ENCODE measurements around the gene C1orf56. TPM values are rescaled to one million over a fixed set of nuclear protein-coding genes. Genes with fewer than 3 reads are reported as not detected.
A peak's percentile ranks its signal among the peaks of the same experiment; 100 is the strongest.

Gene C1orf56
- total and polyA plus RNA-seq, 3 experiments from 2014 or later: 1.6 to 2.7 (median 2.3) TPM

DNA sequence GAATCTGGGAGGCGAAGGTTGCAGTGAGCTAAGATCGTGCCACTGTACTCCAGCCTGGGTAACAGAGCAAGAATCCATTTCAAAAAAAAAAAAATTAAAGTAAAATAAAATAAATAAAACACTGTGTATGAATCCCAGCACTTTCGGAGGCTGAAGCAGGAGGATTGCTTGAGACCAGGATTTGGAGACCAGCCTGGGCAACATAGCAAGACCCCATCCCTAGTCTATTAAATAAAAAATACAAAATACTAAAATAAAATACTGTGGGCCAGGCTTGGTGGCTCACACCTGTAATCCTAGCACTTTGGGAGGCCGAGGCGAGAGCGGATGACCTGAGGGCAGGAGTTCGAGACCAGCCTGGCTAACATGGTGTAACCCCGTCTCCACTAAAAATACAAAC is 15.4 kb upstream of the C1orf56 start:
- Mint-ChIP-seq H3K27ac (no peak overlapping the region), H3K36me3 (peaks cover 5 to 60% (median 26%) of the 10 kb centered on the region in 3 donors), H3K27me3 (no peaks in the 10 kb centered on the region), H3K9me3 (no peaks in the 10 kb centered on the region), H3K4me1 (peaks cover 0 to 6% (median 2%) of the 10 kb centered on the region in 3 donors), H3K4me3 (no peak overlapping the region)
- Histone ChIP-seq H3K9me3 (ENCODE audit: low read length) (no peaks in the 10 kb centered on the region), H3K27ac (ENCODE audit: low read depth, low read length) (no peak overlapping the region), H3K4me1 (ENCODE audit: insufficient read depth, low read length) (no peaks in the 10 kb centered on the region), H3K27me3 (ENCODE audit: insufficient read depth, low read length, poor library complexity, severe bottlenecking) (no peaks in the 10 kb centered on the region), H3K4me3 (ENCODE audit: low read length) (no peak overlapping the region), H3K36me3 (ENCODE audit: insufficient read depth, low read length) (peaks cover 26% of the 10 kb centered on the region)
- no peak for DNase-seq
- POLR2A ChIA-PET: interaction anchor here (0.7 kb wide), 1 partner anchor 77 kb away, joined by 4 read pairs; no protein-coding TSS in a partner anchor
- CTCF ChIA-PET: interaction anchor here (1.0 to 1.6 kb wide), 2 partner anchors 16 to 68 kb away, joined by 3 to 7 read pairs; partner anchors contain the start of gene C1orf56

DNA sequence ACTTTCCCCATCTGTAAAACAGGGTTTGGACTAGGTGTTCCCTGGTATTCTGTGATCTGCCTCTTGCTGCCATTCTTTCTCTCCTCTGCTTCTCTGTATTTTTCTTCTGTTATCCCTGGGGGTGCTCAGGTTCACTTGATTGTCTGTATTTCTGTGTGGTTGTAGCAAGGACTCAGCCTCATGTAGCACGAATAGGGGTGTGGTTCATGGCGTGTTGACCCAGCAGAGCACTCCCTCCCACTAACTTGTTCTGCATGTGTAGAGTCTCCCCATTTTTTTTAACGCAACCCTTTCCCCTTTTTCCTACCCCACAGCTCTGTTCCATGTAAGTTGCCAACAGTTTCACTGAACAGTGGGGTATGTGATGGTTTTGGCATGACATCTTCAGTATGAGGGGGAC is 12.4 kb upstream of the C1orf56 start:
- Mint-ChIP-seq H3K27ac (peak overlapping the region in 5 of 8 donors; percentile 2 to 80 (median 59)), H3K4me1 (peaks cover 0 to 6% (median 4%) of the 10 kb centered on the region in 3 donors), H3K36me3 (peaks cover 0 to 37% (median 16%) of the 10 kb centered on the region in 3 donors), H3K4me3 (no peak overlapping the region), H3K9me3 (no peaks in the 10 kb centered on the region), H3K27me3 (no peaks in the 10 kb centered on the region)
- H3K9me3 ChIP-seq (ENCODE audit: low read length): no peaks in the 10 kb centered on the region
- H3K36me3 ChIP-seq (ENCODE audit: insufficient read depth, low read length): peaks cover 16% of the 10 kb centered on the region
- no peak overlapping the region for H3K27ac ChIP-seq (ENCODE audit: low read depth, low read length)
- ChIA-PET CTCF (no interaction called here), POLR2A (no interaction called here)
- H3K4me3 ChIP-seq (ENCODE audit: low read length): no peak overlapping the region
- DNase-seq: no peak
- no peaks in the 10 kb centered on the region for H3K4me1 ChIP-seq (ENCODE audit: insufficient read depth, low read length)
- H3K27me3 ChIP-seq (ENCODE audit: insufficient read depth, low read length, poor library complexity, severe bottlenecking): no peaks in the 10 kb centered on the region

DNA sequence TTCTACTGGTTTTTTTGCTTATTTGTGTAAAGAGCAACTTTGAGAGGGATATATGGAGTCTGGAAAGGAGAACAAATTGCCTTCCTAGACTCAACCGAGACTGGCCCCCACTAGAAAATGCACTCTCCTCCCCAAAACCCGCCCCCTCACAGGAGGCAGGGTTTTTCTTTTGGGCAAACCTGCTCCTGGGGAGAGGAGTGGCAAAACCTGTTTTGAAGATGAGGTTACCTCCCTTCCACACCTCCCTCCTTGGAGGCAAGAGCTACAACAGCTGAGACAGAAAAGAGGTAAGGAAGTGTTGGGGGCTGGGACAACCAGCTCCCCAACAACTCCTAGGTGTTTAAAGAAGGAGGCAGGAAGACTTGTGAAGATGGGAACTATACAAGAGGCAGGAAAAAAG is 11.2 kb upstream of the C1orf56 start, which contains the start of gene BNIPL:
Gene BNIPL (plus strand): TSS at position 231 of the 400 bp plus-strand sequence. CDS start 140 bp downstream, at position 371.
- no peak for DNase-seq
- no peak within 1 kb of the TSS for H3K27ac ChIP-seq (ENCODE audit: low read depth, low read length)
- ChIA-PET CTCF (interaction anchor here (1.2 to 2.0 kb wide), 2 partner anchors 11 to 23 kb away, joined by 4 to 6 read pairs; partner anchors contain the start of genes CDC42SE1 and MLLT11), POLR2A (interaction anchor here (0.7 kb wide), 1 partner anchor 33 kb away, joined by 6 read pairs; no protein-coding TSS in a partner anchor)
- H3K4me3 ChIP-seq (ENCODE audit: low read length): no peak within 1 kb of the TSS
- H3K27me3 Mint-ChIP-seq: no peaks in the 10 kb centered on the region
- H3K4me1 ChIP-seq (ENCODE audit: insufficient read depth, low read length): no peaks in the 10 kb centered on the region
- peaks cover 12% of the 10 kb centered on the region for H3K36me3 ChIP-seq (ENCODE audit: insufficient read depth, low read length)
- no peak within 1 kb of the TSS for H3K4me3 Mint-ChIP-seq
- no peaks in the 10 kb centered on the region for H3K9me3 ChIP-seq (ENCODE audit: low read length)
- no peaks in the 10 kb centered on the region for H3K9me3 Mint-ChIP-seq
- peak within 1 kb of the TSS in 6 of 8 donors; percentile 59 to 90 (median 76) for H3K27ac Mint-ChIP-seq
- H3K4me1 Mint-ChIP-seq: peaks cover 0 to 6% (median 4%) of the 10 kb centered on the region in 3 donors
- no peaks in the 10 kb centered on the region for H3K27me3 ChIP-seq (ENCODE audit: insufficient read depth, low read length, poor library complexity, severe bottlenecking)
- H3K36me3 Mint-ChIP-seq: peaks cover 0 to 26% (median 13%) of the 10 kb centered on the region in 3 donors

DNA sequence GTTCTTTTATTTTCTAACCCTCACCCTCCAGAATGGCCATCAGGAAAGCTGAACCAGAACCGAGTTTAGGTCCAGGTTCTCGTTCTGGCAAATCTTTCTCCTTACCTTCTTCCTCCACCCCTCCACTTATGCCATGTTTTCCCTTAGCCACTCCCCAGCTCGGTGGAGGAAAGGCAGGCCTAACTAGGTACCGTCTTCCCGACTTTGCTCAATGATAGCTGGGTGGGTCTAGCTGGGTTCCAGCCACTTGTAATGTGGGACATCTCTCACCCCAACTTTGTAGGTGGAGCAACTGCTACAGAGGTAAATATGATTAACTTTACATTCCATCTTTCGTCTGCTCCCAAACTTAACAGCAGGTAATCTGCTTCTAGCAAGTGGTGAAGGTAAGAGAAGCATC is 10.5 kb upstream of the C1orf56 start:
- ChIA-PET POLR2A (interaction anchor here (0.7 kb wide), 1 partner anchor 33 kb away, joined by 6 read pairs; no protein-coding TSS in a partner anchor), CTCF (interaction anchor here (1.2 to 2.0 kb wide), 2 partner anchors 12 to 23 kb away, joined by 4 to 6 read pairs; partner anchors contain the start of genes CDC42SE1 and MLLT11)
- no peaks in the 10 kb centered on the region for H3K27me3 ChIP-seq (ENCODE audit: insufficient read depth, low read length, poor library complexity, severe bottlenecking)
- peaks cover 12% of the 10 kb centered on the region for H3K36me3 ChIP-seq (ENCODE audit: insufficient read depth, low read length)
- H3K36me3 Mint-ChIP-seq: peaks cover 0 to 23% (median 10%) of the 10 kb centered on the region in 3 donors
- no peak overlapping the region for H3K4me3 ChIP-seq (ENCODE audit: low read length)
- no peak for DNase-seq
- H3K9me3 ChIP-seq (ENCODE audit: low read length): no peaks in the 10 kb centered on the region
- no peaks in the 10 kb centered on the region for H3K27me3 Mint-ChIP-seq
- H3K27ac ChIP-seq (ENCODE audit: low read depth, low read length): no peak overlapping the region
- H3K9me3 Mint-ChIP-seq: no peaks in the 10 kb centered on the region
- peak overlapping the region in 4 of 8 donors; percentile 58 to 90 (median 66) for H3K27ac Mint-ChIP-seq
- H3K4me1 Mint-ChIP-seq: peaks cover 0 to 6% (median 4%) of the 10 kb centered on the region in 3 donors
- no peaks in the 10 kb centered on the region for H3K4me1 ChIP-seq (ENCODE audit: insufficient read depth, low read length)
- no peak overlapping the region for H3K4me3 Mint-ChIP-seq

DNA sequence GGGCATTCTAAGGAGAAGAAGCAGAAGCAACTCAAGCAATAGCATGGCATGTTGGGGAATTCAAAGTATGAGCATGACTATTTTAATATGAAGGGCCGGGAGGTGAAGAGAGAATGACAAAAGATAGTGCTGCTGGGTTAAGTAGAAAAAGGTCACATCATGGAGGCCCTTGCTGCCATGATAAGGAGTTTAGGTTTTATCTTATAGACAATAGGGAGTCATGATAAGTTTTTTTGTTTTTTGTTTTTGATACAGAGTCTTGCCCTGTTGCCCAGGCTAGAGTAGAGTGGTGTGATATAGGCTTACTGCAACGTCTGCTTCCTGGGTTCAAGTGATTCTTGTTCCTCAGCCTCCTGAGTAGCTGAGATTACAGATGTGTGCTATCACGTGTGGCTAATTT is 8.0 kb upstream of the C1orf56 start:
- H3K36me3 Mint-ChIP-seq: peaks cover 0 to 13% (median 9%) of the 10 kb centered on the region in 3 donors
- no peak overlapping the region for H3K4me3 Mint-ChIP-seq
- Histone ChIP-seq H3K27ac (ENCODE audit: low read depth, low read length) (no peak overlapping the region), H3K4me1 (ENCODE audit: insufficient read depth, low read length) (peaks cover 8% of the 10 kb centered on the region), H3K36me3 (ENCODE audit: insufficient read depth, low read length) (peaks cover 4% of the 10 kb centered on the region), H3K27me3 (ENCODE audit: insufficient read depth, low read length, poor library complexity, severe bottlenecking) (no peaks in the 10 kb centered on the region), H3K9me3 (ENCODE audit: low read length) (no peaks in the 10 kb centered on the region), H3K4me3 (ENCODE audit: low read length) (no peak overlapping the region)
- no peaks in the 10 kb centered on the region for H3K9me3 Mint-ChIP-seq
- ChIA-PET CTCF (interaction anchor here (3.7 kb wide), 1 partner anchor 15 kb away, joined by 13 read pairs; no protein-coding TSS in a partner anchor), POLR2A (no interaction called here)
- H3K27me3 Mint-ChIP-seq: no peaks in the 10 kb centered on the region
- H3K4me1 Mint-ChIP-seq: peaks cover 10 to 19% (median 12%) of the 10 kb centered on the region in 3 donors
- H3K27ac Mint-ChIP-seq: peak overlapping the region in 1 of 8 donors; percentile 15
- DNase-seq: no peak

DNA sequence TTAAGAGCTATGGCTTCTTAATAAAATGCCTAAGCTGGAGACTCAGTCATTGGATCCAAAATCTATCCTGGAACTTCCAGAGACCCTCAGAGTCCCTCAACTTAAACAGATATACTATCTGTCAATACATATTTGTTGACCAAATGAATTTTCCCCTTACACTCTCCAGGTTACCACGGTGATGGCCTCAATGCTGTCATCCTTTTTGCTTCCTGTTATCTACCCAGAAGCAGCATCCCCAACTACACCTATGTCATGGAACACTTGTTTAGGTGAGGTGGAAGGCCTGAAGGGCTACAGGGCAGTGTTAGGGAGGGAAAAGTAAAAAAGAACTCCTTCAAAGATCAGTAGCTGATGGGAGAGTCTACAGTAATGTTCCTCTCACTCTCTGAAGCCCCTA is 4.4 kb upstream of the C1orf56 start:
- H3K4me1 Mint-ChIP-seq: peaks cover 24 to 35% (median 31%) of the 10 kb centered on the region in 3 donors
- H3K27ac Mint-ChIP-seq: peak overlapping the region in 4 of 8 donors; percentile 26 to 81 (median 74)
- H3K36me3 Mint-ChIP-seq: peaks cover 0 to 7% (median 1%) of the 10 kb centered on the region in 3 donors
- Histone ChIP-seq H3K27ac (ENCODE audit: low read depth, low read length) (no peak overlapping the region), H3K27me3 (ENCODE audit: insufficient read depth, low read length, poor library complexity, severe bottlenecking) (no peaks in the 10 kb centered on the region), H3K4me3 (ENCODE audit: low read length) (no peak overlapping the region), H3K9me3 (ENCODE audit: low read length) (no peaks in the 10 kb centered on the region), H3K36me3 (ENCODE audit: insufficient read depth, low read length) (no peaks in the 10 kb centered on the region), H3K4me1 (ENCODE audit: insufficient read depth, low read length) (peaks cover 21% of the 10 kb centered on the region)
- peaks cover 0 to 1% (median 0%) of the 10 kb centered on the region in 5 donors for H3K9me3 Mint-ChIP-seq
- ChIA-PET POLR2A (no interaction called here), CTCF (interaction anchor here (1.2 to 8.9 kb wide), 5 partner anchors 14 to 36 kb away, joined by 3 to 94 read pairs (median 8); partner anchors contain the start of genes CDC42SE1, GABPB2, MINDY1 and MLLT11)
- peak in 1 of 5 donors; percentile 53 for DNase-seq
- H3K4me3 Mint-ChIP-seq: no peak overlapping the region
- H3K27me3 Mint-ChIP-seq: no peaks in the 10 kb centered on the region

DNA sequence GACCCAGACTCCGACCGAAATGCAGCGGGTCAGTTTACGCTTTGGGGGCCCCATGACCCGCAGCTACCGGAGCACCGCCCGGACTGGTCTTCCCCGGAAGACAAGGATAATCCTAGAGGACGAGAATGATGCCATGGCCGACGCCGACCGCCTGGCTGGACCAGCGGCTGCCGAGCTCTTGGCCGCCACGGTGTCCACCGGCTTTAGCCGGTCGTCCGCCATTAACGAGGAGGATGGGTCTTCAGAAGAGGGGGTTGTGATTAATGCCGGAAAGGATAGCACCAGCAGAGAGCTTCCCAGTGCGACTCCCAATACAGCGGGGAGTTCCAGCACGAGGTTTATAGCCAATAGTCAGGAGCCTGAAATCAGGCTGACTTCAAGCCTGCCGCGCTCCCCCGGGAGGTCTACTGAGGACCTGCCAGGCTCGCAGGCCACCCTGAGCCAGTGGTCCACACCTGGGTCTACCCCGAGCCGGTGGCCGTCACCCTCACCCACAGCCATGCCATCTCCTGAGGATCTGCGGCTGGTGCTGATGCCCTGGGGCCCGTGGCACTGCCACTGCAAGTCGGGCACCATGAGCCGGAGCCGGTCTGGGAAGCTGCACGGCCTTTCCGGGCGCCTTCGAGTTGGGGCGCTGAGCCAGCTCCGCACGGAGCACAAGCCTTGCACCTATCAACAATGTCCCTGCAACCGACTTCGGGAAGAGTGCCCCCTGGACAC is 534 bp downstream of the C1orf56 start:
- peak overlapping the region; percentile 53 for H3K27ac ChIP-seq (ENCODE audit: low read depth, low read length)
- H3K4me1 Mint-ChIP-seq: peaks cover 63 to 78% (median 74%) of the 10 kb centered on the region in 3 donors
- peaks cover 54% of the 10 kb centered on the region for H3K4me1 ChIP-seq (ENCODE audit: insufficient read depth, low read length)
- peak overlapping the region; percentile 87 to 98 (median 93) for H3K27ac Mint-ChIP-seq
- ChIA-PET POLR2A (interaction anchor here (0.5 to 5.6 kb wide), 5 partner anchors 11 to 52 kb away, joined by 3 to 88 read pairs (median 3); partner anchors contain the start of genes CDC42SE1, MINDY1 and MLLT11), CTCF (interaction anchor here (0.6 to 8.9 kb wide), 16 partner anchors 11 to 792 kb away, joined by 3 to 94 read pairs (median 3); partner anchors contain the start of genes CDC42SE1, GABPB2, MINDY1 and MLLT11)
- H3K27me3 Mint-ChIP-seq: no peaks in the 10 kb centered on the region
- H3K27me3 ChIP-seq (ENCODE audit: insufficient read depth, low read length, poor library complexity, severe bottlenecking): no peaks in the 10 kb centered on the region
- peaks cover 17% of the 10 kb centered on the region for H3K36me3 ChIP-seq (ENCODE audit: insufficient read depth, low read length)
- DNase-seq: peak; percentile 38 to 76 (median 63)
- peak overlapping the region; percentile 76 for H3K4me3 ChIP-seq (ENCODE audit: low read length)
- H3K9me3 ChIP-seq (ENCODE audit: low read length): no peaks in the 10 kb centered on the region
- peaks cover 0 to 27% (median 6%) of the 10 kb centered on the region in 3 donors for H3K36me3 Mint-ChIP-seq
- H3K9me3 Mint-ChIP-seq: peaks cover 0 to 1% (median 0%) of the 10 kb centered on the region in 5 donors
- peak overlapping the region; percentile 88 to 96 (median 91) for H3K4me3 Mint-ChIP-seq

All from CD8-positive, alpha-beta memory T cell (primary cell).